NOMO-1 treated with DMSO at 0.1 percent for 48 hours (cell line): Measurements from ENCODE around the gene TAF8.

ENCODE experiments used
- DNase-seq: peaks from one replicate; lab custom pipeline; 2025; ENCODE audit not compliant: unreplicated experiment; lab: John Stamatoyannopoulos, UW

Gene TAF8

GRCh38 chr6:42120895-42121865, 70.9 kb downstream of the TAF8 start:
- DNase-seq: no peak

DNA sequence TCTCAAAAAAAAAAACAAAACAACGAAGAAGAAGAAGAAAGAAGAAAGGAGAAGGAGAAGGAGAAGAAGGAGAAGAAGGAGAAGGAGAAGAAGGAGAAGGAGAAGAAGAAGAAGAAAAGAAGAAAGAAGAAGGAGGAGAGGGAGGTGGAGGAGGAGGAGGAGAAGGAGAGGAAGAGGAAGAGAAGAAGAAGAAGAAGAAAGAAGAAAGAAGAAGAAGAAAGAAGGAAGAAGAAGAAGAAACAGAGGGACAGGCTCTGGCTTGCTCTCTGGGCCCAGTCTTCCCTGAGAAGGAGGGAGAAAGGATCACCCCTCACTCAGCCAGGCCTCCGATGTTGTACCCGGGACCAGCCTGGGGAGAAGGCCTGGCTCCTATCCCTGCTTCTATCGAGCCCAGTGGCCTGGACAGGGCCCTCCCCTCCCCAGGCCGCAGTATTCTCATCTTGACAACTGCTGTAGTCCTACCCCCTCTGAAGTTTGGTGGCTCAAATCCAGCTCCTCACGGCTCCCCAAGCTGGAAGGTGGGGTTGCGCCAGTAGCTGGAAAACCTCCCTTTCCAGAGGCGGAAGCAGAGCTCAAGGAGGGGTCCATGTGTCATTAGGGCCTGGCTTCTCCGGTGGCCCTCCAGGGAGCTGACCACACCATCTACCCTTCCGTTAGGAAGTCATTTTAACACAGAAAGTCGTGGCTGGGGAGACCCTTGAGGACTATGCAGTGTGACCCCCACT, 73.2 kb downstream of the TAF8 start:
- no peak for DNase-seq

DNA sequence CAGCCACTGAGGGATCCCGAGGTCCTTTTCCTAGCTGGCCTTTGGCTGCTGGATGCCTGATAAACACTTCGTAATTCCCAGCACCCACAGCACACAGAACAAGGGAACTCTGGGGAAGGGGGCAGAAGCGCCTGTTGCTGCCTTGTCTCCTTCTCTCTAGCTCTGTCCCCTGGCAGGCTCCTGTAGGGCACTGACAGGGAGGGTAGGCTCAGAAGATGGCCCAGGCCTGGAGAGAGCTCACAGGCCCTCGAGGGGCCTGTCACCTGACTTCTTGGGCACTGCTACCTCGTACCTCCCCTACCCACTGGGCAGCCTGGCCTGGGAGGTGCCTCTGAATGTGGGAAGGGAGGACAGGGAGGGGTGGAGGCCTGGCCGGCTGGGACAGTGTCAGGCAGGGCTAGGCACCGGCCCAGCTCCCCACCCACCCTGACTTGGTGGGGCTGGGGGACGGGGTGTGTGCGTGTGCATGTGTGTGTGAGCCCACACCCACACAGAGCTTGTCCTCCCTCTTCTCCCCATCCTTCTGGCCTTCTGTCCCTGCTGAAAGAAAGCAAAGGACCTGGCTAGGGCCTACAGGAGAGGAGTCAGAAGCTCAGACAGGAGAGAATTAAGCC, 74.0 kb downstream of the TAF8 start:
- DNase-seq: no peak

DNA sequence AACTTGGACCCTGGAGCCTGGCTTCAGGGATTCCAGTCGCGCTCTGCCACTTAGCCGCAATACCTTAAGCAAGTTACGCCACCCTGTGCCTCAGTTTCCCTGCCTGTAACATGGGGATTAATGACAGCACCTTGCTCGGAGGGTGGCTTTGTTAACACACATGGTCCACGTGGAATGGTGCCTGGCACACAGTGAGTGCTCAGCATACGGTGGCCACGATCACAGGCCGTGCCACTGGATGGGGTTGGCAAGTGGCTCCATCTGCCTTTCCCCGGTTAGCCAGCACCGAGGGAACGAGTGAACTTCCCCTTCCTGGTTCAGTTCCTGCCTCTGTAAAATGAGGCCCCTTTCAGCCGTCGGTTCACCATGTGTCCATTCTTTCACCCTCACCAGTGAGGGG, 74.9 kb downstream of the TAF8 start:
- peak; percentile 12 for DNase-seq

DNA sequence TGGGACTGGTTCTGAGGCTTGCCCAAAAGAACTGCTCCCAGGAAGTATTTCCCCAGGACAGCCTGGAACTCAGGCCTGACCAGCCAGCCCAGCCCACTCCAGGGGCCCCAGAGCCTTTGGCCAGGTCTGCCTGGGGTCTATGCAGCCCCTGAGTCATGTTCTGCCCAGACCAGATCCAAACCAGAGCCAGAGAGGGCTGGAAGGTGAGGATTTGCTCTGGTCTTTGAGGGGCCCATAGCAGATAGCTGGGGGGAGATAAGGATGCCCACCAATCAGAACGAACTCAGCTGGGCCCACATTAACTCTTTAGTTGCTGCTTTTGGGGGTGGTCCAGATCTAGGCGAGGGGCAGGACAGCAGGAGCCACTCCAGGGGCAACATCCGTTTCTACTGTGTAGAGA, 75.3 kb downstream of the TAF8 start:
- DNase-seq: no peak

GRCh38 chr6:42128460-42129359, 78.4 kb downstream of the TAF8 start:
- DNase-seq: no peak

DNA sequence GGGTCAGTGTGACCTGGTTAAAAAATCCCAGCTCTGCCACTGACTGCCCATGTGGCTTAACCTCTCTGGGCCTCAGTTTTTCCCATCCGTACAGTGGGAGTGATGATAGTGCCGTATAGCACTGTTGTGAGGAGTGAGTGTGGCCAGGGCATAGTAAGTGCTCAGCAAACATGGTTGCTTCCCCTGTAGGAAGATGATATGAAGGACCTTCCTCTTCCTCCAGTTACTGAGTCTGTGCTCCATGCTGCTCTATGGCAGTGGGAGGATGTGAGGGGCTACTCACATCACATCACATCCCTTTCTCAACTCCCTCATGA, 79.0 kb downstream of the TAF8 start:
- no peak for DNase-seq

- no peak for DNase-seq
Observed at GRCh38 chr6:42131531-42131930, 81.2 kb downstream of the TAF8 start.

DNA sequence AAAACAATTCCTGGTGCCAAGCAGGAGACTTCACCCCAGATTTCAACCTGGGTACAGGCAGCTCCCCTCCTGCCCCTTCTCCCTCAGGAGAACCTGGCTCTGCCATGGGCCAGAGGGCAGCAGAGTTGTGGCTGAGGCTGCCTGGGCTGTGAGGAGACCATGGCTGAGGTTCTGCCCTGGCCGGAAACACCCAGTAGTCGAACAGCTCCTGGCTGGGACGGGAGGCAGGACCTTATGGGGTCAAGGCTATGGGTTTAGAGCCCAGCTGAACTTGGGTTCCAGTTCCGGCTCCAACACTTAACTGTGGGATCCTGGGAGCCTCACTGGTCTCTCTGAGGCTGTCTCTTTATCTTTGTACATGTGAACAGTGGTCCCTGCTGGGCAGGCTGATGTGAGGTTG, 83.6 kb downstream of the TAF8 start:
- no peak for DNase-seq

- no peak for DNase-seq
Observed at GRCh38 chr6:42135161-42135560, 84.8 kb downstream of the TAF8 start.

GRCh38 chr6:42135722-42136121, 85.4 kb downstream of the TAF8 start:
- DNase-seq: no peak

DNA sequence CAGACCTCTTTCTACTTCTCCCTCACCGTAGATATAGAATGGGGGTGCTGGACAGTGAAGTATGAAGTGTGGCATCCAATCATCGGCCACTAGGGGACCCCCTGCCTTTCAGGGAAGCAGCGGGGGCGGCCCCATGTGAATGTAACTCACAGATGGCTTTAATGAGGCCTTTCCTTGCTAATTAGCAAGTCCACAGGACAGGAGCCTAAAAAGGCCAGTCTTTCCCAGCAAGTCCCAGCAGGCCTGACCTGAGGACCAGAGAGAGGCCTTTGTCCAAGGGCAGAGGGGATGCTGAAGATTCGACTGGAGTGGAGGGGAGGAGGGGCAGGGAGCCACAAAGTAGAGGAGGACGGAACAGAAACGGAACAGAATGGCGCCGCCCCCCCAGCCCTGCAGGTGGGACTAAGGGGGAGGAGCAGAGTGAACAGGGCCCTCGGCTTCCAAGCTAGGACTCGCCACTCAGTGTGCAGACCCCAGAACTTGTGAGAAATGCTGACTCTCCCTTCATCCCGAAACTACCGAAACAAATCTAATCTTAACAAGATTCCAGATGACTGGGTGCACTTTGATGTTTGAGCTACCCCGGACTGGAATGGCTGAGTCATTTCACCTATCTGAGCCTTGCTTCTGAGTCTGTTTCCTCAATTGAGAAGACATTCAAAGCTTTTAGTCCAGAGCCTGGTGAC, 86.3 kb downstream of the TAF8 start:
- DNase-seq: no peak
